Activated CD4-positive, alpha-beta memory T cell treated with anti-CD3 and anti-CD28 coated beads, Interleukin-2, amount 10 ng/mL, durations not matched to agents 7 days and 5 days (primary cell): ENCODE results near the gene KDM6A. TPM values are rescaled to one million over a fixed set of nuclear protein-coding genes. Genes with fewer than 3 reads are reported as not detected.
"Not testable (repeated sequence)": the region's sequence is repeated elsewhere in the genome, so short reads cannot be mapped to it uniquely, and the experiment has no call there.

ENCODE experiments used
- CTCF ChIA-PET: fragments of 350-600 bp; sonication (Branson Sonifier 250); formaldehyde crosslinking; loops from one replicate; lab custom pipeline; 2021; ENCODE audit warnings: antibody characterized with exemption, inconsistent platforms; lab: Charles Lee
- POLR2A ChIA-PET: fragments of 350-600 bp; sonication (Branson Sonifier 250); formaldehyde crosslinking; loops from one replicate; lab custom pipeline; 2021; ENCODE audit warnings: antibody characterized with exemption; lab: Charles Lee
- DNase-seq: peaks from one replicate; pipeline ENCODE4 v3.0.0-alpha.2; 2020
- H3K27ac Mint-ChIP-seq: one replicate; pipeline ENCODE4 v1.8.0; 2021; ENCODE audit warnings: mild to moderate bottlenecking, mixed read lengths
- H3K27me3 Mint-ChIP-seq: one replicate; pipeline ENCODE4 v1.8.0; 2021; ENCODE audit warnings: mixed read lengths
- H3K36me3 Mint-ChIP-seq: one replicate; pipeline ENCODE4 v1.8.0; 2021; ENCODE audit warnings: low read depth, mixed read lengths
- H3K4me1 Mint-ChIP-seq: one replicate; pipeline ENCODE4 v1.8.0; 2021; ENCODE audit warnings: mixed read lengths
- H3K4me3 Mint-ChIP-seq: one replicate; pipeline ENCODE4 v1.8.0; 2021; ENCODE audit warnings: mild to moderate bottlenecking, mixed read lengths
- H3K9me3 Mint-ChIP-seq: one replicate; pipeline ENCODE4 v1.8.0; 2021; ENCODE audit warnings: mixed read lengths
- total RNA-seq, 2 experiments: library from RNA; stranded (reverse); gene quantifications; one replicate each; pipeline ENCODE4 v1.2.3, GENCODE V29; 2021

KDM6A gene
- total RNA-seq, 2 experiments from 2014 or later: 27.2 to 28.0 TPM

- no peak overlapping the region for H3K4me3 Mint-ChIP-seq
- peaks cover 40% of the 10 kb centered on the region for H3K36me3 Mint-ChIP-seq
- no peak overlapping the region for H3K27ac Mint-ChIP-seq
- H3K9me3 Mint-ChIP-seq: peaks cover 10% of the 10 kb centered on the region
- H3K4me1 Mint-ChIP-seq: peaks cover 4% of the 10 kb centered on the region
- POLR2A ChIA-PET: no interaction called here
- CTCF ChIA-PET: no interaction called here
- no peak for DNase-seq
- H3K27me3 Mint-ChIP-seq: no peaks in the 10 kb centered on the region
Observed at GRCh38 chrX:44989995-44990770, 117.2 kb downstream of the KDM6A start.

- Mint-ChIP-seq H3K4me1 (peaks cover 17% of the 10 kb centered on the region), H3K4me3 (no peak overlapping the region), H3K36me3 (peaks cover 33% of the 10 kb centered on the region), H3K27ac (no peak overlapping the region), H3K9me3 (peaks cover 5% of the 10 kb centered on the region), H3K27me3 (no peaks in the 10 kb centered on the region)
- ChIA-PET CTCF (no interaction called here), POLR2A (no interaction called here)
- DNase-seq: no peak
Observed at GRCh38 chrX:44992775-44993174, 119.8 kb downstream of the KDM6A start.

GRCh38 chrX:44996277-44996676 is 123.3 kb downstream of the KDM6A start:
- Mint-ChIP-seq H3K27me3 (no peaks in the 10 kb centered on the region), H3K27ac (no peak overlapping the region), H3K4me3 (no peak overlapping the region), H3K9me3 (peaks cover 2% of the 10 kb centered on the region), H3K36me3 (peaks cover 30% of the 10 kb centered on the region), H3K4me1 (peaks cover 43% of the 10 kb centered on the region)
- CTCF ChIA-PET: no interaction called here
- POLR2A ChIA-PET: no interaction called here
- DNase-seq: no peak

GRCh38 chrX:44997282-44997812 is 124.4 kb downstream of the KDM6A start:
- Mint-ChIP-seq H3K4me1 (peaks cover 49% of the 10 kb centered on the region), H3K4me3 (peak overlapping the region; percentile 51), H3K36me3 (peaks cover 30% of the 10 kb centered on the region), H3K27ac (peak overlapping the region; percentile 74), H3K9me3 (peaks cover 2% of the 10 kb centered on the region), H3K27me3 (no peaks in the 10 kb centered on the region)
- ChIA-PET POLR2A (interaction anchor here (1.4 kb wide), 1 partner anchor 10 kb away, joined by 5 read pairs; no protein-coding TSS in a partner anchor), CTCF (no interaction called here)
- no peak for DNase-seq

GRCh38 chrX:44997888-44998287 is 124.9 kb downstream of the KDM6A start:
- peaks cover 49% of the 10 kb centered on the region for H3K4me1 Mint-ChIP-seq
- H3K36me3 Mint-ChIP-seq: peaks cover 28% of the 10 kb centered on the region
- peak overlapping the region; percentile 51 for H3K4me3 Mint-ChIP-seq
- POLR2A ChIA-PET: interaction anchor here (1.4 kb wide), 1 partner anchor 10 kb away, joined by 5 read pairs; no protein-coding TSS in a partner anchor
- CTCF ChIA-PET: no interaction called here
- H3K9me3 Mint-ChIP-seq: peaks cover 2% of the 10 kb centered on the region
- no peak for DNase-seq
- peak overlapping the region; percentile 74 for H3K27ac Mint-ChIP-seq
- no peaks in the 10 kb centered on the region for H3K27me3 Mint-ChIP-seq

- DNase-seq, H3K4me3 Mint-ChIP-seq, H3K27me3 Mint-ChIP-seq, H3K9me3 Mint-ChIP-seq, CTCF ChIA-PET: not testable (repeated sequence)
- peaks cover 21% of the 10 kb centered on the region for H3K36me3 Mint-ChIP-seq
- H3K27ac Mint-ChIP-seq: peak overlapping the region; percentile 66
- POLR2A ChIA-PET: interaction anchor here (0.7 kb wide), 1 partner anchor 127 kb away, joined by 3 read pairs; no protein-coding TSS in a partner anchor
- H3K4me1 Mint-ChIP-seq: peaks cover 50% of the 10 kb centered on the region
Observed at GRCh38 chrX:44999237-44999636, 126.2 kb downstream of the KDM6A start.

- Mint-ChIP-seq H3K36me3 (peaks cover 21% of the 10 kb centered on the region), H3K4me1 (peaks cover 48% of the 10 kb centered on the region), H3K27ac (peak overlapping the region; percentile 66)
- H3K27me3 Mint-ChIP-seq, H3K9me3 Mint-ChIP-seq, DNase-seq, H3K4me3 Mint-ChIP-seq, CTCF ChIA-PET, POLR2A ChIA-PET: not testable (repeated sequence)
Observed at GRCh38 chrX:44999872-45000271, 126.9 kb downstream of the KDM6A start.

- Mint-ChIP-seq H3K27ac (peak overlapping the region; percentile 79), H3K4me1 (peaks cover 51% of the 10 kb centered on the region), H3K36me3 (peaks cover 26% of the 10 kb centered on the region), H3K4me3 (peak overlapping the region; percentile 71), H3K27me3 (no peaks in the 10 kb centered on the region), H3K9me3 (peaks cover 3% of the 10 kb centered on the region)
- no peak for DNase-seq
- ChIA-PET POLR2A (no interaction called here), CTCF (no interaction called here)
Observed at GRCh38 chrX:45001048-45001447, 128.1 kb downstream of the KDM6A start.

- CTCF ChIA-PET: no interaction called here
- POLR2A ChIA-PET: no interaction called here
- H3K9me3 Mint-ChIP-seq: peaks cover 5% of the 10 kb centered on the region
- no peak overlapping the region for H3K27ac Mint-ChIP-seq
- H3K4me1 Mint-ChIP-seq: peaks cover 48% of the 10 kb centered on the region
- no peak for DNase-seq
- peaks cover 33% of the 10 kb centered on the region for H3K36me3 Mint-ChIP-seq
- H3K4me3 Mint-ChIP-seq: no peak overlapping the region
- H3K27me3 Mint-ChIP-seq: no peaks in the 10 kb centered on the region
Observed at GRCh38 chrX:45003085-45003484, 130.1 kb downstream of the KDM6A start.

GRCh38 chrX:45006002-45006800 is 133.2 kb downstream of the KDM6A start:
- ChIA-PET CTCF (no interaction called here), POLR2A (interaction anchor here (1.8 kb wide), 1 partner anchor 9 kb away, joined by 5 read pairs; no protein-coding TSS in a partner anchor)
- peak overlapping the region; percentile 47 for H3K27ac Mint-ChIP-seq
- peaks cover 30% of the 10 kb centered on the region for H3K4me1 Mint-ChIP-seq
- peaks cover 19% of the 10 kb centered on the region for H3K36me3 Mint-ChIP-seq
- DNase-seq: no peak
- no peaks in the 10 kb centered on the region for H3K27me3 Mint-ChIP-seq
- no peak overlapping the region for H3K4me3 Mint-ChIP-seq
- H3K9me3 Mint-ChIP-seq: peaks cover 5% of the 10 kb centered on the region

GRCh38 chrX:45007598-45007997 is 134.6 kb downstream of the KDM6A start:
- DNase-seq: no peak
- Mint-ChIP-seq H3K4me3 (no peak overlapping the region), H3K27ac (no peak overlapping the region), H3K27me3 (no peaks in the 10 kb centered on the region), H3K4me1 (peaks cover 23% of the 10 kb centered on the region), H3K9me3 (peaks cover 5% of the 10 kb centered on the region), H3K36me3 (peaks cover 19% of the 10 kb centered on the region)
- ChIA-PET CTCF (interaction anchor here (0.8 kb wide), 1 partner anchor 25 kb away, joined by 3 read pairs; no protein-coding TSS in a partner anchor), POLR2A (interaction anchor here (1.8 kb wide), 1 partner anchor 10 kb away, joined by 5 read pairs; no protein-coding TSS in a partner anchor)

- Mint-ChIP-seq H3K9me3 (peaks cover 5% of the 10 kb centered on the region), H3K36me3 (peaks cover 20% of the 10 kb centered on the region), H3K4me1 (peaks cover 22% of the 10 kb centered on the region), H3K4me3 (no peak overlapping the region), H3K27ac (no peak overlapping the region), H3K27me3 (no peaks in the 10 kb centered on the region)
- CTCF ChIA-PET: no interaction called here
- POLR2A ChIA-PET: interaction anchor here (0.6 kb wide), 2 partner anchors 17 to 128 kb away, joined by 3 read pairs; no protein-coding TSS in a partner anchor
- no peak for DNase-seq
Observed at GRCh38 chrX:45009371-45010000, 136.5 kb downstream of the KDM6A start.
